ENCODE results near the gene KIF6. TPM values are rescaled to one million over a fixed set of nuclear protein-coding genes. Genes with fewer than 3 reads are reported as not detected.

KIF6 gene
- total and polyA plus RNA-seq, 4 donors: 2.0 to 4.8 (median 2.9) TPM

GRCh38 chr6:39378175-39378959 is 346.8 kb downstream of the KIF6 start:
- peaks cover 2% of the 10 kb centered on the region for H3K9me3 ChIP-seq (ENCODE audit: control insufficient read depth, insufficient read depth, low read length)
- H3K4me1 ChIP-seq (ENCODE audit: control insufficient read depth, insufficient read depth, low read length): peaks cover 8% of the 10 kb centered on the region
- H3K4me3 ChIP-seq (ENCODE audit: low read depth, low read length): no peak overlapping the region
- WGBS (ENCODE audit: insufficient coverage): 75% methylated on average over 8 of the region's 10 CpGs
- H3K36me3 ChIP-seq (ENCODE audit: control insufficient read depth, insufficient read depth, low read length): no peaks in the 10 kb centered on the region
- no peak overlapping the region for H3K27ac ChIP-seq (ENCODE audit: low read depth, low read length)
- H3K27me3 ChIP-seq (ENCODE audit: control insufficient read depth, insufficient read depth, low read length): no peaks in the 10 kb centered on the region
- no peak for DNase-seq (ENCODE audit: low read depth in 4 of 6, low spot score in 6 of 6)

- 8% methylated on average over 6 of the region's 6 CpGs for WGBS (ENCODE audit: insufficient coverage)
- no peak overlapping the region for H3K4me3 ChIP-seq (ENCODE audit: low read depth, low read length)
These were observed 347.7 kb downstream of the KIF6 start for GRCh38 chr6:39377539-39377950.

GRCh38 chr6:39375405-39375804 is 349.8 kb downstream of the KIF6 start:
- H3K4me1 ChIP-seq (ENCODE audit: control insufficient read depth, insufficient read depth, low read length): peaks cover 17% of the 10 kb centered on the region
- peaks cover 2% of the 10 kb centered on the region for H3K9me3 ChIP-seq (ENCODE audit: control insufficient read depth, insufficient read depth, low read length)
- no peaks in the 10 kb centered on the region for H3K27me3 ChIP-seq (ENCODE audit: control insufficient read depth, insufficient read depth, low read length)
- H3K36me3 ChIP-seq (ENCODE audit: control insufficient read depth, insufficient read depth, low read length): no peaks in the 10 kb centered on the region
- no peak overlapping the region for H3K4me3 ChIP-seq (ENCODE audit: low read depth, low read length)
- no peak overlapping the region for H3K27ac ChIP-seq (ENCODE audit: low read depth, low read length)
- 81% methylated on average over 3 of the region's 3 CpGs for WGBS (ENCODE audit: insufficient coverage)
- DNase-seq (ENCODE audit: low read depth in 4 of 6, low spot score in 6 of 6): no peak

More at GRCh38 chr6:39377539-39377950, 347.7 kb downstream of the KIF6 start:
- Histone ChIP-seq H3K36me3 (ENCODE audit: control insufficient read depth, insufficient read depth, low read length) (no peaks in the 10 kb centered on the region), H3K27me3 (ENCODE audit: control insufficient read depth, insufficient read depth, low read length) (no peaks in the 10 kb centered on the region), H3K4me1 (ENCODE audit: control insufficient read depth, insufficient read depth, low read length) (peaks cover 8% of the 10 kb centered on the region), H3K9me3 (ENCODE audit: control insufficient read depth, insufficient read depth, low read length) (peaks cover 2% of the 10 kb centered on the region), H3K27ac (ENCODE audit: low read depth, low read length) (no peak overlapping the region)
- peak in 3 of 6 donors; percentile 77 to 96 (median 94) for DNase-seq (ENCODE audit: low read depth in 4 of 6, low spot score in 6 of 6)

- 37% methylated on average over 2 of the region's 3 CpGs for WGBS (ENCODE audit: insufficient coverage)
- H3K4me3 ChIP-seq (ENCODE audit: low read depth, low read length): no peak overlapping the region
- H3K27me3 ChIP-seq (ENCODE audit: control insufficient read depth, insufficient read depth, low read length): no peaks in the 10 kb centered on the region
- DNase-seq (ENCODE audit: low read depth in 4 of 6, low spot score in 6 of 6): peak in 1 of 6 donors; percentile 73
- H3K27ac ChIP-seq (ENCODE audit: low read depth, low read length): no peak overlapping the region
- H3K9me3 ChIP-seq (ENCODE audit: control insufficient read depth, insufficient read depth, low read length): no peaks in the 10 kb centered on the region
- peaks cover 53% of the 10 kb centered on the region for H3K4me1 ChIP-seq (ENCODE audit: control insufficient read depth, insufficient read depth, low read length)
- H3K36me3 ChIP-seq (ENCODE audit: control insufficient read depth, insufficient read depth, low read length): no peaks in the 10 kb centered on the region
These were observed 354.8 kb downstream of the KIF6 start for GRCh38 chr6:39370390-39370789.

- DNase-seq (ENCODE audit: low read depth in 4 of 6, low spot score in 6 of 6): peak in 1 of 6 donors; percentile 65
- 45% methylated on average over 1 of the region's 1 CpG for WGBS (ENCODE audit: insufficient coverage)
- no peak overlapping the region for H3K4me3 ChIP-seq (ENCODE audit: low read depth, low read length)
- no peaks in the 10 kb centered on the region for H3K27me3 ChIP-seq (ENCODE audit: control insufficient read depth, insufficient read depth, low read length)
- no peaks in the 10 kb centered on the region for H3K9me3 ChIP-seq (ENCODE audit: control insufficient read depth, insufficient read depth, low read length)
- H3K36me3 ChIP-seq (ENCODE audit: control insufficient read depth, insufficient read depth, low read length): no peaks in the 10 kb centered on the region
- H3K4me1 ChIP-seq (ENCODE audit: control insufficient read depth, insufficient read depth, low read length): peaks cover 53% of the 10 kb centered on the region
- H3K27ac ChIP-seq (ENCODE audit: low read depth, low read length): peak overlapping the region; percentile 79
These were observed 355.2 kb downstream of the KIF6 start for GRCh38 chr6:39369987-39370386.

GRCh38 chr6:39367700-39368099 is 357.5 kb downstream of the KIF6 start:
- Histone ChIP-seq H3K36me3 (ENCODE audit: control insufficient read depth, insufficient read depth, low read length) (no peaks in the 10 kb centered on the region), H3K9me3 (ENCODE audit: control insufficient read depth, insufficient read depth, low read length) (no peaks in the 10 kb centered on the region), H3K4me3 (ENCODE audit: low read depth, low read length) (no peak overlapping the region), H3K27me3 (ENCODE audit: control insufficient read depth, insufficient read depth, low read length) (no peaks in the 10 kb centered on the region), H3K27ac (ENCODE audit: low read depth, low read length) (peak overlapping the region; percentile 79), H3K4me1 (ENCODE audit: control insufficient read depth, insufficient read depth, low read length) (peaks cover 61% of the 10 kb centered on the region)
- DNase-seq (ENCODE audit: low read depth in 4 of 6, low spot score in 6 of 6): peak in 2 of 6 donors; percentile 69 to 83
- WGBS (ENCODE audit: insufficient coverage): 57% methylated on average over 1 of the region's 3 CpGs

- H3K4me1 ChIP-seq (ENCODE audit: control insufficient read depth, insufficient read depth, low read length): peaks cover 67% of the 10 kb centered on the region
- no peaks in the 10 kb centered on the region for H3K27me3 ChIP-seq (ENCODE audit: control insufficient read depth, insufficient read depth, low read length)
- H3K4me3 ChIP-seq (ENCODE audit: low read depth, low read length): no peak overlapping the region
- peak overlapping the region; percentile 79 for H3K27ac ChIP-seq (ENCODE audit: low read depth, low read length)
- WGBS (ENCODE audit: insufficient coverage): 39% methylated on average over 7 of the region's 9 CpGs
- H3K9me3 ChIP-seq (ENCODE audit: control insufficient read depth, insufficient read depth, low read length): no peaks in the 10 kb centered on the region
- no peaks in the 10 kb centered on the region for H3K36me3 ChIP-seq (ENCODE audit: control insufficient read depth, insufficient read depth, low read length)
- DNase-seq (ENCODE audit: low read depth in 4 of 6, low spot score in 6 of 6): peak; percentile 80 to 95 (median 88)
These were observed 358.1 kb downstream of the KIF6 start for GRCh38 chr6:39366931-39367618.

- 88% methylated on average over 12 of the region's 13 CpGs for WGBS (ENCODE audit: insufficient coverage)
- DNase-seq (ENCODE audit: low read depth in 4 of 6, low spot score in 6 of 6): no peak
- Histone ChIP-seq H3K4me3 (ENCODE audit: low read depth, low read length) (no peak overlapping the region), H3K36me3 (ENCODE audit: control insufficient read depth, insufficient read depth, low read length) (no peaks in the 10 kb centered on the region), H3K4me1 (ENCODE audit: control insufficient read depth, insufficient read depth, low read length) (peaks cover 63% of the 10 kb centered on the region), H3K27me3 (ENCODE audit: control insufficient read depth, insufficient read depth, low read length) (no peaks in the 10 kb centered on the region), H3K27ac (ENCODE audit: low read depth, low read length) (peak overlapping the region; percentile 75), H3K9me3 (ENCODE audit: control insufficient read depth, insufficient read depth, low read length) (no peaks in the 10 kb centered on the region)
These were observed 359.7 kb downstream of the KIF6 start for GRCh38 chr6:39365281-39366074.

- Histone ChIP-seq H3K4me1 (ENCODE audit: control insufficient read depth, insufficient read depth, low read length) (peaks cover 47% of the 10 kb centered on the region), H3K4me3 (ENCODE audit: low read depth, low read length) (no peak overlapping the region), H3K36me3 (ENCODE audit: control insufficient read depth, insufficient read depth, low read length) (no peaks in the 10 kb centered on the region), H3K27ac (ENCODE audit: low read depth, low read length) (no peak overlapping the region), H3K9me3 (ENCODE audit: control insufficient read depth, insufficient read depth, low read length) (no peaks in the 10 kb centered on the region), H3K27me3 (ENCODE audit: control insufficient read depth, insufficient read depth, low read length) (no peaks in the 10 kb centered on the region)
- no peak for DNase-seq (ENCODE audit: low read depth in 4 of 6, low spot score in 6 of 6)
- 70% methylated on average over 6 of the region's 8 CpGs for WGBS (ENCODE audit: insufficient coverage)
These were observed 361.9 kb downstream of the KIF6 start for GRCh38 chr6:39363280-39363679.
